Measurements from ENCODE around the gene CAST. TPM values are rescaled to one million over a fixed set of nuclear protein-coding genes. Genes with fewer than 3 reads are reported as not detected.

The CAST gene
- total RNA-seq, 1 donor from 2014 or later, result 87.2 TPM

- Histone ChIP-seq H3K9ac (ENCODE audit: low read depth in 1 of 3, low read length in 3 of 3) (peak overlapping the region; percentile 91 to 95 (median 94)), H3K4me1 (ENCODE audit: control insufficient read depth in 3 of 3, insufficient read depth in 3 of 3, low read length in 3 of 3) (peaks cover 11 to 20% (median 14%) of the 10 kb centered on the region in 3 donors)
Measured at GRCh38 chr5:96663608-96664007, 1.4 kb downstream of the CAST start.

GRCh38 chr5:96664669-96665068, 2.5 kb downstream of the CAST start:
- H3K9me3 ChIP-seq (ENCODE audit: control insufficient read depth in 3 of 3, low read length in 3 of 3), result no peaks in the 10 kb centered on the region
- H3K4me3 ChIP-seq (ENCODE audit: low read length in 3 of 3), result no peak overlapping the region
- no peaks in the 10 kb centered on the region for H3K27me3 ChIP-seq (ENCODE audit: control insufficient read depth in 3 of 3, insufficient read depth in 3 of 3, low read length in 3 of 3)
- peaks cover 0 to 2% (median 0%) of the 10 kb centered on the region in 3 donors for H3K36me3 ChIP-seq (ENCODE audit: control insufficient read depth in 3 of 3, insufficient read depth in 3 of 3, low read length in 3 of 3)
- no peak overlapping the region for H3K9ac ChIP-seq (ENCODE audit: low read depth in 1 of 3, low read length in 3 of 3)
- H3K4me1 ChIP-seq (ENCODE audit: control insufficient read depth in 3 of 3, insufficient read depth in 3 of 3, low read length in 3 of 3), result peaks cover 11 to 20% (median 17%) of the 10 kb centered on the region in 3 donors
- H3K27ac ChIP-seq (ENCODE audit: low read depth, low read length), result no peak overlapping the region

More at GRCh38 chr5:96663608-96664007, 1.4 kb downstream of the CAST start:
- Histone ChIP-seq H3K9me3 (ENCODE audit: control insufficient read depth in 3 of 3, low read length in 3 of 3) (no peaks in the 10 kb centered on the region), H3K27ac (ENCODE audit: low read depth, low read length) (peak overlapping the region; percentile 97), H3K27me3 (ENCODE audit: control insufficient read depth in 3 of 3, insufficient read depth in 3 of 3, low read length in 3 of 3) (no peaks in the 10 kb centered on the region), H3K36me3 (ENCODE audit: control insufficient read depth in 3 of 3, insufficient read depth in 3 of 3, low read length in 3 of 3) (no peaks in the 10 kb centered on the region), H3K4me3 (ENCODE audit: low read length in 3 of 3) (peak overlapping the region; percentile 88 to 95 (median 91))

- Histone ChIP-seq H3K9ac (ENCODE audit: low read depth in 1 of 3, low read length in 3 of 3) (no peak overlapping the region), H3K27me3 (ENCODE audit: control insufficient read depth in 3 of 3, insufficient read depth in 3 of 3, low read length in 3 of 3) (no peaks in the 10 kb centered on the region), H3K4me3 (ENCODE audit: low read length in 3 of 3) (no peak overlapping the region), H3K36me3 (ENCODE audit: control insufficient read depth in 3 of 3, insufficient read depth in 3 of 3, low read length in 3 of 3) (peaks cover 0 to 2% (median 0%) of the 10 kb centered on the region in 3 donors), H3K4me1 (ENCODE audit: control insufficient read depth in 3 of 3, insufficient read depth in 3 of 3, low read length in 3 of 3) (peaks cover 2 to 8% (median 6%) of the 10 kb centered on the region in 3 donors), H3K27ac (ENCODE audit: low read depth, low read length) (no peak overlapping the region), H3K9me3 (ENCODE audit: control insufficient read depth in 3 of 3, low read length in 3 of 3) (no peaks in the 10 kb centered on the region)
Measured at GRCh38 chr5:96668725-96669124, 6.5 kb downstream of the CAST start.

- Histone ChIP-seq H3K4me1 (ENCODE audit: control insufficient read depth in 3 of 3, insufficient read depth in 3 of 3, low read length in 3 of 3) (peaks cover 2 to 6% (median 6%) of the 10 kb centered on the region in 3 donors), H3K36me3 (ENCODE audit: control insufficient read depth in 3 of 3, insufficient read depth in 3 of 3, low read length in 3 of 3) (peaks cover 0 to 2% (median 0%) of the 10 kb centered on the region in 3 donors), H3K9ac (ENCODE audit: low read depth in 1 of 3, low read length in 3 of 3) (no peak overlapping the region), H3K9me3 (ENCODE audit: control insufficient read depth in 3 of 3, low read length in 3 of 3) (no peaks in the 10 kb centered on the region), H3K27me3 (ENCODE audit: control insufficient read depth in 3 of 3, insufficient read depth in 3 of 3, low read length in 3 of 3) (no peaks in the 10 kb centered on the region), H3K27ac (ENCODE audit: low read depth, low read length) (no peak overlapping the region), H3K4me3 (ENCODE audit: low read length in 3 of 3) (no peak overlapping the region)
Measured at GRCh38 chr5:96669909-96670308, 7.7 kb downstream of the CAST start.

GRCh38 chr5:96671441-96671840, 9.3 kb downstream of the CAST start:
- Histone ChIP-seq H3K4me3 (ENCODE audit: low read length in 3 of 3) (no peak overlapping the region), H3K36me3 (ENCODE audit: control insufficient read depth in 3 of 3, insufficient read depth in 3 of 3, low read length in 3 of 3) (peaks cover 0 to 2% (median 0%) of the 10 kb centered on the region in 3 donors), H3K9me3 (ENCODE audit: control insufficient read depth in 3 of 3, low read length in 3 of 3) (no peaks in the 10 kb centered on the region), H3K27me3 (ENCODE audit: control insufficient read depth in 3 of 3, insufficient read depth in 3 of 3, low read length in 3 of 3) (no peaks in the 10 kb centered on the region), H3K4me1 (ENCODE audit: control insufficient read depth in 3 of 3, insufficient read depth in 3 of 3, low read length in 3 of 3) (peaks cover 2 to 3% (median 2%) of the 10 kb centered on the region in 3 donors), H3K27ac (ENCODE audit: low read depth, low read length) (no peak overlapping the region), H3K9ac (ENCODE audit: low read depth in 1 of 3, low read length in 3 of 3) (no peak overlapping the region)

GRCh38 chr5:96673127-96673526, 11.0 kb downstream of the CAST start:
- Histone ChIP-seq H3K4me1 (ENCODE audit: control insufficient read depth in 3 of 3, insufficient read depth in 3 of 3, low read length in 3 of 3) (peaks cover 0 to 3% (median 2%) of the 10 kb centered on the region in 3 donors), H3K4me3 (ENCODE audit: low read length in 3 of 3) (no peak overlapping the region), H3K27ac (ENCODE audit: low read depth, low read length) (no peak overlapping the region), H3K27me3 (ENCODE audit: control insufficient read depth in 3 of 3, insufficient read depth in 3 of 3, low read length in 3 of 3) (no peaks in the 10 kb centered on the region), H3K9ac (ENCODE audit: low read depth in 1 of 3, low read length in 3 of 3) (no peak overlapping the region), H3K9me3 (ENCODE audit: control insufficient read depth in 3 of 3, low read length in 3 of 3) (no peaks in the 10 kb centered on the region), H3K36me3 (ENCODE audit: control insufficient read depth in 3 of 3, insufficient read depth in 3 of 3, low read length in 3 of 3) (peaks cover 0 to 2% (median 0%) of the 10 kb centered on the region in 3 donors)

GRCh38 chr5:96675882-96676281, 13.7 kb downstream of the CAST start:
- H3K4me1 ChIP-seq (ENCODE audit: control insufficient read depth in 3 of 3, insufficient read depth in 3 of 3, low read length in 3 of 3), result peaks cover 0 to 3% (median under 1%) of the 10 kb centered on the region in 3 donors

GRCh38 chr5:96677496-96677895, 15.3 kb downstream of the CAST start:
- H3K27ac ChIP-seq (ENCODE audit: low read depth, low read length), result no peak overlapping the region
- H3K36me3 ChIP-seq (ENCODE audit: control insufficient read depth in 3 of 3, insufficient read depth in 3 of 3, low read length in 3 of 3), result no peaks in the 10 kb centered on the region
- H3K4me1 ChIP-seq (ENCODE audit: control insufficient read depth in 3 of 3, insufficient read depth in 3 of 3, low read length in 3 of 3), result peaks cover 0 to 3% (median 0%) of the 10 kb centered on the region in 3 donors
- H3K9ac ChIP-seq (ENCODE audit: low read depth in 1 of 3, low read length in 3 of 3), result no peak overlapping the region
- H3K27me3 ChIP-seq (ENCODE audit: control insufficient read depth in 3 of 3, insufficient read depth in 3 of 3, low read length in 3 of 3), result no peaks in the 10 kb centered on the region
- H3K4me3 ChIP-seq (ENCODE audit: low read length in 3 of 3), result no peak overlapping the region
- H3K9me3 ChIP-seq (ENCODE audit: control insufficient read depth in 3 of 3, low read length in 3 of 3), result no peaks in the 10 kb centered on the region

More at GRCh38 chr5:96675882-96676281, 13.7 kb downstream of the CAST start:
- Histone ChIP-seq H3K9ac (ENCODE audit: low read depth in 1 of 3, low read length in 3 of 3) (no peak overlapping the region), H3K27me3 (ENCODE audit: control insufficient read depth in 3 of 3, insufficient read depth in 3 of 3, low read length in 3 of 3) (no peaks in the 10 kb centered on the region), H3K36me3 (ENCODE audit: control insufficient read depth in 3 of 3, insufficient read depth in 3 of 3, low read length in 3 of 3) (no peaks in the 10 kb centered on the region), H3K4me3 (ENCODE audit: low read length in 3 of 3) (no peak overlapping the region), H3K9me3 (ENCODE audit: control insufficient read depth in 3 of 3, low read length in 3 of 3) (no peaks in the 10 kb centered on the region), H3K27ac (ENCODE audit: low read depth, low read length) (no peak overlapping the region)

- Histone ChIP-seq H3K27ac (ENCODE audit: low read depth, low read length) (no peak overlapping the region), H3K9ac (ENCODE audit: low read depth in 1 of 3, low read length in 3 of 3) (no peak overlapping the region), H3K4me3 (ENCODE audit: low read length in 3 of 3) (no peak overlapping the region), H3K27me3 (ENCODE audit: control insufficient read depth in 3 of 3, insufficient read depth in 3 of 3, low read length in 3 of 3) (no peaks in the 10 kb centered on the region), H3K4me1 (ENCODE audit: control insufficient read depth in 3 of 3, insufficient read depth in 3 of 3, low read length in 3 of 3) (peaks cover 0 to 3% (median 0%) of the 10 kb centered on the region in 3 donors), H3K9me3 (ENCODE audit: control insufficient read depth in 3 of 3, low read length in 3 of 3) (no peaks in the 10 kb centered on the region), H3K36me3 (ENCODE audit: control insufficient read depth in 3 of 3, insufficient read depth in 3 of 3, low read length in 3 of 3) (no peaks in the 10 kb centered on the region)
Measured at GRCh38 chr5:96679293-96679692, 17.1 kb downstream of the CAST start.

- no peaks in the 10 kb centered on the region for H3K9me3 ChIP-seq (ENCODE audit: control insufficient read depth in 3 of 3, low read length in 3 of 3)
- H3K4me3 ChIP-seq (ENCODE audit: low read length in 3 of 3), result no peak overlapping the region
- no peak overlapping the region for H3K27ac ChIP-seq (ENCODE audit: low read depth, low read length)
- peaks cover 0 to 3% (median 0%) of the 10 kb centered on the region in 3 donors for H3K4me1 ChIP-seq (ENCODE audit: control insufficient read depth in 3 of 3, insufficient read depth in 3 of 3, low read length in 3 of 3)
- H3K36me3 ChIP-seq (ENCODE audit: control insufficient read depth in 3 of 3, insufficient read depth in 3 of 3, low read length in 3 of 3), result no peaks in the 10 kb centered on the region
- H3K9ac ChIP-seq (ENCODE audit: low read depth in 1 of 3, low read length in 3 of 3), result no peak overlapping the region
- H3K27me3 ChIP-seq (ENCODE audit: control insufficient read depth in 3 of 3, insufficient read depth in 3 of 3, low read length in 3 of 3), result no peaks in the 10 kb centered on the region
Measured at GRCh38 chr5:96680759-96681470, 18.7 kb downstream of the CAST start.

Measured in skeletal muscle tissue (tissue), 4 donors.